Testis (tissue), 3 donors: ENCODE measurements around the gene RXRA. TPM values are rescaled to one million over a fixed set of nuclear protein-coding genes. Genes with fewer than 3 reads are reported as not detected.

Experiments
- microRNA-seq, 2 donors: library from miRNA; unstranded; fragments of <30 nt; microRNA quantifications; one replicate each; pipeline ENCODE4, GENCODE V29; 2016; ENCODE audit warnings: borderline number of aligned reads in 2 of 2, borderline replicate concordance in 1 of 2
- polyA plus RNA-seq: library from polyadenylated mRNA; stranded (reverse); fragments of 350-450 nt; fragmentation: Illumina TruSeq; extraction: RNeasy Lipid Tissue Mini Kit (QIAGEN cat#74804); gene quantifications from one replicate; pipeline ENCODE4 v1.2.3, GENCODE V29; 2014; ENCODE audit warnings: low read depth, low replicate concordance; ENCODE audit not compliant: insufficient read depth
- small RNA-seq, 2 donors: library from RNA; depleted of rRNA; stranded (forward); fragments of <200 nt; gene quantifications; one replicate each; pipeline ENCODE3, GENCODE V24; 2016
- total RNA-seq, 2 donors: library from RNA; depleted of rRNA; stranded (reverse); fragments of >200 nt; gene quantifications; one replicate each; pipeline ENCODE4 v1.2.3, GENCODE V29; 2016

The RXRA gene
- total and polyA plus RNA-seq, 3 donors from 2014 or later = 31.3 to 61.0 (median 47.3) TPM

Small RNAs within 50 kb of the gene (microRNA-seq; reads per million reads assigned to microRNA genes)
- gene MIR4669 = 0 reads per million in 2 donors

Small RNAs within 50 kb of the gene (small RNA-seq; reads per million reads assigned to genes)
- gene MIR4669 = 0 reads per million in 2 donors

Other genes with a start within 250 kb of the RXRA start
- 10 to 100 TPM; 52.4 to 54.9 TPM for gene WDR5, start 190.4 kb upstream of the RXRA start, total RNA-seq
- 91.4 TPM for gene WDR5, start 190.4 kb upstream of the RXRA start, polyA plus RNA-seq
- gene RNU6ATAC, start 161.9 kb upstream of the RXRA start, total RNA-seq = not detected
- gene RNU6ATAC, start 161.9 kb upstream of the RXRA start, polyA plus RNA-seq = not detected